GM21576 (cell line): ENCODE data around the gene JUP.

Source experiments
- ATAC-seq: cut with Tn5 transposase; IDR thresholded peaks from one replicate; pipeline ENCODE4 v1.9.1; 2021; ENCODE audit warnings: mild to moderate bottlenecking, moderate library complexity; ENCODE audit not compliant: unreplicated experiment

The JUP gene

GRCh38 chr17:41724476-41725050 lies 61.9 kb downstream of the JUP start:
- ATAC-seq: no peak

GRCh38 chr17:41723801-41724475 lies 62.6 kb downstream of the JUP start:
- no peak for ATAC-seq

GRCh38 chr17:41722231-41722630 lies 64.3 kb downstream of the JUP start:
- no peak for ATAC-seq

GRCh38 chr17:41718287-41718645 lies 68.2 kb downstream of the JUP start:
- ATAC-seq: no peak

- ATAC-seq: no peak
Measured at GRCh38 chr17:41717408-41718286, 68.9 kb downstream of the JUP start.

- no peak for ATAC-seq
Measured at GRCh38 chr17:41711669-41712400, 74.7 kb downstream of the JUP start, which contains the start of gene GAST. Gene GAST, plus strand, starts transcription at chr17:41712331. Its CDS starts 3,106 bp downstream, at chr17:41715437.

- no peak for ATAC-seq
Measured at GRCh38 chr17:41710472-41711090, 75.9 kb downstream of the JUP start.

- no peak for ATAC-seq
Measured at GRCh38 chr17:41707803-41708669, 78.5 kb downstream of the JUP start.

- ATAC-seq: no peak
Measured at GRCh38 chr17:41705271-41705991, 81.1 kb downstream of the JUP start.
